AG04449 (cell line): ENCODE data around the gene SLC34A3.
A peak's percentile ranks its signal among the peaks of the same experiment; 100 is the strongest.

Source experiments
- CTCF ChIA-PET: fragments of 350-600 bp; formaldehyde crosslinking; extraction: SDS; loops from one replicate; lab custom pipeline; 2021; ENCODE audit warnings: antibody characterized with exemption; lab: Yijun Ruan, JAX
- POLR2A ChIA-PET: fragments of 400-600, 350-600 bp; formaldehyde crosslinking; extraction: SDS; loops from one replicate; lab custom pipeline; 2020; ENCODE audit warnings: antibody characterized with exemption, inconsistent platforms; lab: Yijun Ruan, JAX
- DNase-seq: peaks from one replicate; pipeline ENCODE4 v3.0.0-alpha.2; 2010; ENCODE audit warnings: low read depth, low spot score
- H3K4me3 ChIP-seq: 2 replicates; pipeline ENCODE4 v1.5.1; 2011; ENCODE audit warnings: low read depth, mild to moderate bottlenecking, control low read depth, low read length
- CTCF ChIP-seq: IDR thresholded peaks from one replicate; pipeline ENCODE4 v1.5.1; 2011; ENCODE audit warnings: mild to moderate bottlenecking, moderate library complexity, low read length, control low read depth, inconsistent platforms; ENCODE audit not compliant: insufficient read depth; ENCODE audit errors: missing control alignments

Gene SLC34A3

GRCh38 chr9:137204731-137205125, 26.0 kb upstream of the SLC34A3 start:
- peak overlapping the region; percentile 94 for H3K4me3 ChIP-seq
- DNase-seq, result no peak
- POLR2A ChIA-PET, result interaction anchor here (0.7 to 2.5 kb wide), 4 partner anchors 16 to 140 kb away, joined by 4 to 9 read pairs (median 5); partner anchors contain the start of gene TUBB4B
- CTCF ChIA-PET, result interaction anchor here (1.0 to 2.7 kb wide), 8 partner anchors 8 to 77 kb away, joined by 3 to 10 read pairs (median 3); partner anchors contain the start of genes ANAPC2, RNF224 and SSNA1
- TF ChIP-seq CTCF, result no peak

GRCh38 chr9:137205126-137206069, 25.3 kb upstream of the SLC34A3 start, which contains the start of the genes NDOR1 and TMEM203:
NDOR1 (plus strand) TSS chr9:137205700; CDS start chr9:137205778, 78 bp downstream.
TMEM203 (minus strand) TSS chr9:137205648; CDS start chr9:137205414, 234 bp downstream.
- no peak for TF ChIP-seq CTCF
- DNase-seq, result no peak
- H3K4me3 ChIP-seq, result peak within 1 kb of the TSS; percentile 94
- ChIA-PET POLR2A (interaction anchor here (0.7 to 2.5 kb wide), 4 partner anchors 16 to 141 kb away, joined by 4 to 9 read pairs (median 5); partner anchors contain the start of gene TUBB4B), CTCF (interaction anchor here (1.1 to 2.7 kb wide), 6 partner anchors 9 to 78 kb away, joined by 3 to 12 read pairs (median 3); no protein-coding TSS in a partner anchor)

GRCh38 chr9:137206602-137207001, 24.1 kb upstream of the SLC34A3 start:
- no peak for TF ChIP-seq CTCF
- H3K4me3 ChIP-seq, result peak overlapping the region; percentile 94
- ChIA-PET POLR2A (interaction anchor here (2.5 kb wide), 1 partner anchor 34 kb away, joined by 9 read pairs; the partner anchor contains the start of gene TUBB4B), CTCF (interaction anchor here (0.7 to 2.4 kb wide), 7 partner anchors 9 to 177 kb away, joined by 3 to 12 read pairs (median 3); partner anchors contain the start of genes RNF224 and SSNA1)
- DNase-seq, result no peak

GRCh38 chr9:137211532-137211931, 19.2 kb upstream of the SLC34A3 start:
- no peak for TF ChIP-seq CTCF
- DNase-seq, result no peak
- ChIA-PET CTCF (no interaction called here), POLR2A (no interaction called here)
- H3K4me3 ChIP-seq, result no peak overlapping the region

GRCh38 chr9:137212520-137212919, 18.2 kb upstream of the SLC34A3 start:
- no peak overlapping the region for H3K4me3 ChIP-seq
- POLR2A ChIA-PET, result interaction anchor here (2.8 kb wide), 1 partner anchor 10 kb away, joined by 12 read pairs; the partner anchor contains the start of gene RNF208
- no peak for TF ChIP-seq CTCF
- DNase-seq, result no peak
- CTCF ChIA-PET, result interaction anchor here (1.3 kb wide), 1 partner anchor 8 kb away, joined by 3 read pairs; no protein-coding TSS in a partner anchor
